IMR-90 (cell line): ENCODE data around the gene FZD7.

Source experiments
- CTCF ChIP-seq: conservative IDR thresholded peaks from 2 replicates; pipeline ENCODE4 v1.5.1; 2012; ENCODE audit warnings: mild to moderate bottlenecking, low read depth, low read length, improper control_type of control experiment
- MAZ ChIP-seq: IDR thresholded peaks from 2 replicates; pipeline ENCODE4 v1.6.1; 2012; ENCODE audit warnings: low read depth, mild to moderate bottlenecking, low read length, improper control_type of control experiment, moderate library complexity, borderline replicate concordance
- MXI1 ChIP-seq: IDR thresholded peaks from 2 replicates; pipeline ENCODE4 v1.6.1; 2012; ENCODE audit warnings: low read depth, mild to moderate bottlenecking, low read length, moderate library complexity, borderline replicate concordance
- POLR2A ChIP-seq: IDR thresholded peaks from 2 replicates; pipeline ENCODE4 v1.6.1; 2012; ENCODE audit warnings: mild to moderate bottlenecking, low read depth, low read length
- USF2 ChIP-seq: fragments of 150-350 bp; IDR thresholded peaks from 2 replicates; pipeline ENCODE4 v1.6.1; 2017; ENCODE audit warnings: mild to moderate bottlenecking, antibody characterized with exemption, low read length, low read depth
- TF ChIP-seq, protein P1 (sequence below): fragments of 150-350 bp; IDR thresholded peaks from 2 replicates; pipeline ENCODE4 v1.6.1; 2016; ENCODE audit warnings: low read depth, mild to moderate bottlenecking, low read length, moderate library complexity, borderline replicate concordance

- TF ChIP-seq MXI1 (no peak), CTCF (no peak), POLR2A (no peak; the same call in 1 of the 2 replicates), USF2 (no peak), MAZ (no peak)
- TF ChIP-seq, protein P1, sequence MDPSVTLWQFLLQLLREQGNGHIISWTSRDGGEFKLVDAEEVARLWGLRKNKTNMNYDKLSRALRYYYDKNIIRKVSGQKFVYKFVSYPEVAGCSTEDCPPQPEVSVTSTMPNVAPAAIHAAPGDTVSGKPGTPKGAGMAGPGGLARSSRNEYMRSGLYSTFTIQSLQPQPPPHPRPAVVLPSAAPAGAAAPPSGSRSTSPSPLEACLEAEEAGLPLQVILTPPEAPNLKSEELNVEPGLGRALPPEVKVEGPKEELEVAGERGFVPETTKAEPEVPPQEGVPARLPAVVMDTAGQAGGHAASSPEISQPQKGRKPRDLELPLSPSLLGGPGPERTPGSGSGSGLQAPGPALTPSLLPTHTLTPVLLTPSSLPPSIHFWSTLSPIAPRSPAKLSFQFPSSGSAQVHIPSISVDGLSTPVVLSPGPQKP: no peak
Observed at GRCh38 chr2:202038471-202039277, 5.0 kb downstream of the FZD7 start.
